Panc1 (cell line): ENCODE measurements around the gene SLC9A3.

Source experiments
- CTCF ChIP-seq: fragments of 450-650 bp; IDR thresholded peaks from 2 replicates; pipeline ENCODE4 v1.5.1; 2017; ENCODE audit warnings: mild to moderate bottlenecking
- POLR2AphosphoS5 ChIP-seq: IDR thresholded peaks from 2 replicates; pipeline ENCODE4 v1.6.1; 2012; ENCODE audit warnings: mild to moderate bottlenecking, low read depth, low read length, moderate library complexity
- TF ChIP-seq, protein P1 (sequence below), 2 experiments: IDR thresholded peaks; 2 replicates each; pipeline ENCODE4 v1.6.1; 2011 to 2012; ENCODE audit warnings: low read depth in 2 of 2, control low read depth in 1 of 2, low read length in 1 of 2, mild to moderate bottlenecking in 1 of 2, moderate library complexity in 1 of 2; ENCODE audit not compliant: insufficient read depth in 1 of 2

GRCh38 chr5:573206-573605, 49.0 kb upstream of the SLC9A3 start:
- TF ChIP-seq CTCF (no peak), POLR2AphosphoS5 (no peak)
- TF ChIP-seq, protein P1, sequence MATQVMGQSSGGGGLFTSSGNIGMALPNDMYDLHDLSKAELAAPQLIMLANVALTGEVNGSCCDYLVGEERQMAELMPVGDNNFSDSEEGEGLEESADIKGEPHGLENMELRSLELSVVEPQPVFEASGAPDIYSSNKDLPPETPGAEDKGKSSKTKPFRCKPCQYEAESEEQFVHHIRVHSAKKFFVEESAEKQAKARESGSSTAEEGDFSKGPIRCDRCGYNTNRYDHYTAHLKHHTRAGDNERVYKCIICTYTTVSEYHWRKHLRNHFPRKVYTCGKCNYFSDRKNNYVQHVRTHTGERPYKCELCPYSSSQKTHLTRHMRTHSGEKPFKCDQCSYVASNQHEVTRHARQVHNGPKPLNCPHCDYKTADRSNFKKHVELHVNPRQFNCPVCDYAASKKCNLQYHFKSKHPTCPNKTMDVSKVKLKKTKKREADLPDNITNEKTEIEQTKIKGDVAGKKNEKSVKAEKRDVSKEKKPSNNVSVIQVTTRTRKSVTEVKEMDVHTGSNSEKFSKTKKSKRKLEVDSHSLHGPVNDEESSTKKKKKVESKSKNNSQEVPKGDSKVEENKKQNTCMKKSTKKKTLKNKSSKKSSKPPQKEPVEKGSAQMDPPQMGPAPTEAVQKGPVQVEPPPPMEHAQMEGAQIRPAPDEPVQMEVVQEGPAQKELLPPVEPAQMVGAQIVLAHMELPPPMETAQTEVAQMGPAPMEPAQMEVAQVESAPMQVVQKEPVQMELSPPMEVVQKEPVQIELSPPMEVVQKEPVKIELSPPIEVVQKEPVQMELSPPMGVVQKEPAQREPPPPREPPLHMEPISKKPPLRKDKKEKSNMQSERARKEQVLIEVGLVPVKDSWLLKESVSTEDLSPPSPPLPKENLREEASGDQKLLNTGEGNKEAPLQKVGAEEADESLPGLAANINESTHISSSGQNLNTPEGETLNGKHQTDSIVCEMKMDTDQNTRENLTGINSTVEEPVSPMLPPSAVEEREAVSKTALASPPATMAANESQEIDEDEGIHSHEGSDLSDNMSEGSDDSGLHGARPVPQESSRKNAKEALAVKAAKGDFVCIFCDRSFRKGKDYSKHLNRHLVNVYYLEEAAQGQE (IDR thresholded peaks at IDR 0.05; ENCODE audit: insufficient read depth in 1 of 2, low read depth in 2 of 2, low read length in 1 of 2) = no peak
